Prostate gland (tissue), 2 donors: ENCODE data around the gene MROH9.

Experiments used
- POLR2A ChIP-seq: fragments of 450-650 bp; IDR thresholded peaks from one replicate; pipeline ENCODE4 v1.6.1; 2016; ENCODE audit warnings: antibody characterized with exemption, mild to moderate bottlenecking
- POLR2AphosphoS5 ChIP-seq: sonication (generic); formaldehyde crosslinking; IDR thresholded peaks from one replicate; pipeline ENCODE4 v1.6.1; 2017; ENCODE audit warnings: antibody characterized with exemption
- TF ChIP-seq, protein P1 (sequence below), 4 experiments: fragments of 200-600 bp in 2 of 4; fragments of 450-650 bp in 2 of 4; sonication (generic) in 2 of 4; IDR thresholded peaks; 1 replicate in 3 of 4; 2 replicates in 1 of 4; pipeline ENCODE4 v1.5.1; 2016 to 2019; ENCODE audit warnings: antibody characterized with exemption in 4 of 4, mild to moderate bottlenecking in 2 of 4, moderate library complexity in 2 of 4

- TF ChIP-seq, protein P1, sequence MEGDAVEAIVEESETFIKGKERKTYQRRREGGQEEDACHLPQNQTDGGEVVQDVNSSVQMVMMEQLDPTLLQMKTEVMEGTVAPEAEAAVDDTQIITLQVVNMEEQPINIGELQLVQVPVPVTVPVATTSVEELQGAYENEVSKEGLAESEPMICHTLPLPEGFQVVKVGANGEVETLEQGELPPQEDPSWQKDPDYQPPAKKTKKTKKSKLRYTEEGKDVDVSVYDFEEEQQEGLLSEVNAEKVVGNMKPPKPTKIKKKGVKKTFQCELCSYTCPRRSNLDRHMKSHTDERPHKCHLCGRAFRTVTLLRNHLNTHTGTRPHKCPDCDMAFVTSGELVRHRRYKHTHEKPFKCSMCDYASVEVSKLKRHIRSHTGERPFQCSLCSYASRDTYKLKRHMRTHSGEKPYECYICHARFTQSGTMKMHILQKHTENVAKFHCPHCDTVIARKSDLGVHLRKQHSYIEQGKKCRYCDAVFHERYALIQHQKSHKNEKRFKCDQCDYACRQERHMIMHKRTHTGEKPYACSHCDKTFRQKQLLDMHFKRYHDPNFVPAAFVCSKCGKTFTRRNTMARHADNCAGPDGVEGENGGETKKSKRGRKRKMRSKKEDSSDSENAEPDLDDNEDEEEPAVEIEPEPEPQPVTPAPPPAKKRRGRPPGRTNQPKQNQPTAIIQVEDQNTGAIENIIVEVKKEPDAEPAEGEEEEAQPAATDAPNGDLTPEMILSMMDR (IDR thresholded peaks at IDR 0.05) = peak in 3 of 4 experiments; percentile 51 to 79 (median 66)
- TF ChIP-seq POLR2A (no peak), POLR2AphosphoS5 (no peak)
Measured at GRCh38 chr1:170967042-170967910, 31.9 kb downstream of the MROH9 start.
